Activated naive CD8-positive, alpha-beta T cell treated with anti-CD3 and anti-CD28 coated beads for 36 hours (primary cell): ENCODE results near the gene SLFN13. TPM values are rescaled to one million over a fixed set of nuclear protein-coding genes. Genes with fewer than 3 reads are reported as not detected.

Experiments
- DNase-seq: peaks from one replicate; pipeline ENCODE4 v3.0.0; 2021
- H3K27ac Mint-ChIP-seq: one replicate; pipeline ENCODE4 v1.8.0; 2022; ENCODE audit warnings: mild to moderate bottlenecking, moderate library complexity, mixed read lengths
- H3K27me3 Mint-ChIP-seq: one replicate; pipeline ENCODE4 v1.8.0; 2022; ENCODE audit warnings: mild to moderate bottlenecking, mixed read lengths
- H3K36me3 Mint-ChIP-seq: one replicate; pipeline ENCODE4 v1.8.0; 2021; ENCODE audit warnings: mild to moderate bottlenecking, mixed read lengths
- H3K4me1 Mint-ChIP-seq: one replicate; pipeline ENCODE4 v1.8.0; 2021; ENCODE audit warnings: mixed read lengths
- H3K4me3 Mint-ChIP-seq: one replicate; pipeline ENCODE4 v1.8.0; 2022; ENCODE audit warnings: mild to moderate bottlenecking, moderate library complexity, mixed read lengths
- H3K9me3 Mint-ChIP-seq: one replicate; pipeline ENCODE4 v1.8.0; 2022; ENCODE audit warnings: mixed read lengths
- total RNA-seq, 2 experiments: library from RNA; stranded (reverse); gene quantifications; one replicate each; pipeline ENCODE4 v1.2.3, GENCODE V29; 2021

SLFN13 gene, protein sequence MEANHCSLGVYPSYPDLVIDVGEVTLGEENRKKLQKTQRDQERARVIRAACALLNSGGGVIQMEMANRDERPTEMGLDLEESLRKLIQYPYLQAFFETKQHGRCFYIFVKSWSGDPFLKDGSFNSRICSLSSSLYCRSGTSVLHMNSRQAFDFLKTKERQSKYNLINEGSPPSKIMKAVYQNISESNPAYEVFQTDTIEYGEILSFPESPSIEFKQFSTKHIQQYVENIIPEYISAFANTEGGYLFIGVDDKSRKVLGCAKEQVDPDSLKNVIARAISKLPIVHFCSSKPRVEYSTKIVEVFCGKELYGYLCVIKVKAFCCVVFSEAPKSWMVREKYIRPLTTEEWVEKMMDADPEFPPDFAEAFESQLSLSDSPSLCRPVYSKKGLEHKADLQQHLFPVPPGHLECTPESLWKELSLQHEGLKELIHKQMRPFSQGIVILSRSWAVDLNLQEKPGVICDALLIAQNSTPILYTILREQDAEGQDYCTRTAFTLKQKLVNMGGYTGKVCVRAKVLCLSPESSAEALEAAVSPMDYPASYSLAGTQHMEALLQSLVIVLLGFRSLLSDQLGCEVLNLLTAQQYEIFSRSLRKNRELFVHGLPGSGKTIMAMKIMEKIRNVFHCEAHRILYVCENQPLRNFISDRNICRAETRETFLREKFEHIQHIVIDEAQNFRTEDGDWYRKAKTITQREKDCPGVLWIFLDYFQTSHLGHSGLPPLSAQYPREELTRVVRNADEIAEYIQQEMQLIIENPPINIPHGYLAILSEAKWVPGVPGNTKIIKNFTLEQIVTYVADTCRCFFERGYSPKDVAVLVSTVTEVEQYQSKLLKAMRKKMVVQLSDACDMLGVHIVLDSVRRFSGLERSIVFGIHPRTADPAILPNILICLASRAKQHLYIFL
- 10 to 100 TPM; 22.0 to 22.1 TPM for total RNA-seq

DNA sequence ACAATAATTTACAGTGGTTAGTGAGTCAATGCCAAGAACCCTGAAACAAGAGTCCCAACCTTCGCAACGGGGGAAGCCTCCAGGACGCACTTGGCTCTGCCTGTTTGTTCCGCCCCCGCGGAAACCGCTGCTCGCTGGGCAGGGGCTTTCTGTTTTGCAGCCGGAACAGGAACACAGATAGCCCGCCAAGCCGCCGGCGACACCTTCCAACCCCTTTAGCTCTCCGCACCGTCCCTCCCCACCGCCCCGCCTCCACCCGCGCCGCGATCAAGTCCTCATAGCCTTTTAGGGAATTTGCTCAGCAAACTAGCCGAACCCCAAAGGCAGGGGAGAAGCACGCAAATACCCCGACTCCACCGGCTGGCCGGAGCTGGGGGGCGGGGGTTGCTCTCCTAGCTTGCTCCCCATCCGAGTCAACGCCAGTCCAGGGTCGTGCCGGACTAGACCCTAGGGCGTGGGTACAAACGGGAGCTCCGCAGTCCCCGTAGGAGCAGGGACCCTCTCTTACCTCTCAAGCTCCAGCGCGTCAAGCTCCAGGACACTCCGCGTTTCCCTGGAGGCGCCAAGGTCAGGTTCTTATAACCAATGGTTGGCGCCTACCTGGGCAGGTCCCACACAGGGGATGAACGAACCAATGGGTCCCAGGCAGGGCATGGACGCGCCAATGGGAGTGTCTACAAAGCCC is at the start of gene SLFN13:
Gene SLFN13, minus strand, starts transcription at position 553 of the 685 bp plus-strand sequence. CDS start 3,086 bp downstream, outside the sequence.
- DNase-seq: peak; percentile 96
- Mint-ChIP-seq H3K27me3 (no peaks in the 10 kb centered on the region), H3K4me1 (peaks cover 11% of the 10 kb centered on the region), H3K36me3 (peaks cover 14% of the 10 kb centered on the region), H3K4me3 (peak within 1 kb of the TSS; percentile 61), H3K9me3 (no peaks in the 10 kb centered on the region), H3K27ac (peak within 1 kb of the TSS; percentile 76)

DNA sequence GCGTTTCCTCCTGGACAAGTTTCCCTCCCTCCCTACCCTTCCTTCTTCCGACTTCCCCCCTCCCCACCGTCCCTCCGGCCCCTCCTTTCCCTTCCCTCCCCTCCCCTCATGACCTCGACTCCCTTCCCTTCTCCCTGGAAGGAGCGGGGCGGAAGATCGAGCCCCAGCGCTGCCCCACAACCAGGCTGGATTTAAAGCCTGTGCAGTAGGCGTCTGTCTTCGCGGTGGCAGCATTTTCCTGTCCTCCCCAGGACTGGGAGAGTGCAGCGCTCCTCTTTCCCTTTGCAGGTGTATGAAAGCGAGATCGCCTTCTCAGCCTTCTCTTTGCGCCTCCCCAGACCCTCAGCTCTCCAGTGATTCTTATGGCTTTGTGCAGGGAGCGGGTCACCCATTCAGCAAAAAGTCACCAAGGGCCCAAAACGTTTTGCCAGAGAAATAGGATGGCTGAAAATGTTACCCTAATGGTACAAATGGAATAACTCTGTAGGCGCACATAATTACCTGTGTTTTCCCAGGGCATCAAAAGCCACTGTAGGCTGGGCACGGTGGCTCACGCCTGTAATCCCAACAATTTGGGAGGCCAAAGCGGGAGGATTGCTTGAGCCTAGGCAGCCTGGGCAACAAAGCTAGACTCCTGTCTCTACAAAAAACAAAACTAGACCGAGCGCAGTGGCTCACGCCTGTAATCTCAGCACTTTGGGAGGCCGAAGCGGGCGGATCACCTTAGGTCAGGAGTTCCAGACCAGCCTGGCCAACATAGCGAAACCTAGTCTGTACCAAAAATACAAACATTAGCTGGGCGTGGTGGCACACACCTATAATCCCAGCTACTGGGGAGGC is 48.1 kb upstream of the SLFN13 start:
- H3K4me1 Mint-ChIP-seq: peaks cover 55% of the 10 kb centered on the region
- peaks cover 42% of the 10 kb centered on the region for H3K36me3 Mint-ChIP-seq
- no peak overlapping the region for H3K27ac Mint-ChIP-seq
- H3K9me3 Mint-ChIP-seq: peaks cover under 1% of the 10 kb centered on the region
- H3K4me3 Mint-ChIP-seq: peak overlapping the region; percentile 55
- no peaks in the 10 kb centered on the region for H3K27me3 Mint-ChIP-seq
- DNase-seq: no peak

DNA sequence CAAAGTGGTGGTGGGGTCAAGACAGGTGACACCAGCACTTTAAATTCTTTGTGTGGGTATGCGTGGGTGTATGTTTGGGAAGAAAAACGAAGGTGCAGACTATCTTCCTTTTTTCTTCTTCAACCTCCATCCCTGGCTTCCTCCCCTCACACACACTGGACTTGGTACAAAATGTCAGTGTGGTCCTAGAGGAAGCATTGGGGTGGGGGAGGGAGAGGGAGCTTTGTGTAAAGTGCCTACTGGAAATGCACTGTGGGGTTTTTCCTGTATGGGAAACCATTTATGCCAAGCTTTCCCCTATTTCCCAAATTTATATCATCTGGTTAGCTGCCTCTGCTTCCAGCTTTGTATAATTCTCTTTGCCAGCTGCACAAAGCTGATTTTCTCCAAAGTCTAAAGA is 44.5 kb upstream of the SLFN13 start:
- Mint-ChIP-seq H3K27ac (no peak overlapping the region), H3K4me1 (peaks cover 46% of the 10 kb centered on the region), H3K27me3 (no peaks in the 10 kb centered on the region), H3K36me3 (peaks cover 57% of the 10 kb centered on the region), H3K4me3 (no peak overlapping the region), H3K9me3 (peaks cover 16% of the 10 kb centered on the region)
- DNase-seq: no peak

DNA sequence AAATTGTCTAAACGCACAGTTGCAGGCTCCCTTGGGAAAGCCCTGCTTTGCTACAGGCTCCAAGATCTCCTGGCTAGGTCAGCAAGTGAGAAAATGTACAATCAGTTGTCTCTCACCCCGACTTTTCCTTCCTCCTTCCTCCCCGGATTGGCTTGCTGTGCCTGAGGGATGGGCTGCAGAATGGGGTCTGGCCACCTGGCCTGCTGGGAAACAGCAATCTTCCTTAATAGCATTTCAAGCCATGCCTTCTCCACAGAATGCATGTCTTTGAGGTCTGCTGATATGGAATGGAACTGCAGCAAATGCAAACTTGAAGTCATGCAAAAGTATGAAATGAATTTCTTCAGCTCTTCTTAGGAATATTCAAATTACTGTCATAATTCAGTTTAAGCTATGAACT is 42.9 kb upstream of the SLFN13 start:
- Mint-ChIP-seq H3K27me3 (no peaks in the 10 kb centered on the region), H3K4me3 (no peak overlapping the region), H3K4me1 (peaks cover 48% of the 10 kb centered on the region), H3K9me3 (peaks cover 16% of the 10 kb centered on the region), H3K36me3 (peaks cover 59% of the 10 kb centered on the region), H3K27ac (no peak overlapping the region)
- no peak for DNase-seq

DNA sequence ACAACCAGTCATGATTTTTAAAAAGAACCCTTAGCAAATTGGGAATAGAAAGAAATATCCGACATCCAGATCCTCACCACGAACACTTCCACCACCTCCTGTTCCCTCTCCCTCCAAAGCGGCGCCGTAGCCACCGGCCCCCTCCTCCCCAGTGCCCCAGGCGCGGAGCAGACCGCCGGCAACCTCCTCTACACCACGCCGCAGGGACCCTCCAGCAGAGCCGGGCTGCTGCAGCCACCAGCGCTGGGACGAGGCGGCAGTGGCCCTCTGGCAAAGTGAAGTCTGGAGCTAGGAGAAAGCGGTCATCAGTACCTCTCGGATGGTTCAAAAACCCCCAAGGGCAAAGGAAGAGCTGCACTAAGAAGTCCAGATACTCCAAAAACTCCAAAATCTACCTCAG is 41.4 kb upstream of the SLFN13 start:
- Mint-ChIP-seq H3K27ac (no peak overlapping the region), H3K27me3 (no peaks in the 10 kb centered on the region), H3K4me3 (no peak overlapping the region), H3K36me3 (peaks cover 73% of the 10 kb centered on the region), H3K9me3 (peaks cover 28% of the 10 kb centered on the region), H3K4me1 (peaks cover 46% of the 10 kb centered on the region)
- DNase-seq: no peak

DNA sequence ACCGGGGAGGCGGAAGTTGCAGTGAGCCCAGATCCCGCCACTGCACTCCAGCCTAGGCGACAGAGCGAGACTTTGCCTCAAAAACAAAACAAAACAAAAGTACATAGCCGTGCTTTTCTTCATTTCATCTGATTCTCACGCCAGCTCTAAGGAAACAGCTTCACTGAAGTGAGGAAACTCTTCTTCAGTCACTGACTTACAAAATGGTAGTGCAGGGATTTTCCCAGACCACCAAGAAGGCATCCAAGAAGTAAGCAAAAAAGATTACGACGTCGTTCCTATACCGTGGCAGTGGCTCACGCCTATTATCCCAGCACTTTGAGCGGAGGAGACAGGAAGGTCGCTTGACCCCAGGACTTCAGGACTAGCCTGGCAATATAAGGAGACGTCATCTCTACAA is 40.4 kb upstream of the SLFN13 start:
- Mint-ChIP-seq H3K27me3 (no peaks in the 10 kb centered on the region), H3K4me1 (peaks cover 43% of the 10 kb centered on the region), H3K27ac (peak overlapping the region; percentile 91), H3K36me3 (peaks cover 83% of the 10 kb centered on the region), H3K9me3 (peaks cover 30% of the 10 kb centered on the region), H3K4me3 (no peak overlapping the region)
- no peak for DNase-seq

DNA sequence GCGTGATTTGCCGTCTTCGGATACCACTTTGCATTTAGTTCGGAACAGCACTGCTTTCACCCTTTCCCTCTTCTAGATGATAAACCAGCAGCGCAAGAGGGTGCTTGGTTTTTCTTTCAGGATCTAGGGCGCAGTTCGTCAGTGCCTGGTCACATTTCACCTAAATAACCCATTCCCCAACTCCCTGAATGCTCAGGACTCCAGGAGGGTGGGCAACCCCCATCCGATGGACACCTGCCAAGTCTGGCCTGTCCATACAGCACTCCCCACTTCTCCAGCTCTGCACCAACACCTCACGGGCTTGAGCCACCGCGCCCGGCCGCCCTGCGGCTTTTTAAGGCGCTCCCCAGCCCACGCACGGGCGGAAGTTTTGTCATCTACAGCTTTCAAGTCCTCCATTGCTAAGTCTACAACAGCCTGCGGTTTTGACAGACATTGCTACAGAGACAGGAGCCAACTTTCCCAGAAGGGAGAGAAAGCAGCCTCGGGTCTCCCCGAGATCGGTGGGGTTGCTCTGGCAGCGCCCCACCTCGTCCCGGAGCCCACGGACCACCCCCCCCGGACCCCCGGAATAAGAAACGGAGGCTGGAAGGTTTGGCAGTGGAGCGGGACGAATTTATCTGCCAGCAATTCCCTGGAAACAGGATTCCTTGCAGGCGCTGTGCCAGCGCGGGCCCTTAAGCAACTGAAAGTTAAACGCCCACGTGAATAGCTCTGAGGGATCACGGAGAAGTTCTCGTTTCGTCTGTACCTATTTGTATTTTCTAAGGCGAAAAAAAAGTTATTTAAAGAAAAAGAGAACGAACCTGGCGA is 38.6 kb upstream of the SLFN13 start:
- Mint-ChIP-seq H3K9me3 (peaks cover 39% of the 10 kb centered on the region), H3K36me3 (peaks cover 85% of the 10 kb centered on the region), H3K4me3 (peak overlapping the region; percentile 78), H3K27ac (peak overlapping the region; percentile 91), H3K4me1 (peaks cover 29% of the 10 kb centered on the region), H3K27me3 (no peaks in the 10 kb centered on the region)
- DNase-seq: peak; percentile 87

DNA sequence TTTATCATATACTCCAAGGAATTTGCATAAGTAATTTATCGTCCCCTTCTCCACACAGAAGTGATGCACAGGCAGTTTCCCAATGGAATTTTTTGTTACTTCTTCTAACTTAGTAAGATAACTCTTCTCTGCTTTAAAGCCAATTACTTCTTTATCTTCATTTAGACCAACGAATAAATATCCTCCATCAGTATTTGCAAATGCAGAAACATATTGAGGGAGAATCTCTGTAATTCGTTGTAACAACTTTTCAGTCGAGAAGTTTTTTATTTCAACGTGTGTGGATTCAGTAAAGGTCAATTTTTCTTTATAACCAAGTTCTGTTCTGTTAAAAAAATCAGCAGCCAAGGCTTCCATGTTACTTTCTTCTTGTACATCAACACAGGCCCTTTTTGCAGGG is 30.7 kb upstream of the SLFN13 start:
- Mint-ChIP-seq H3K27me3 (no peaks in the 10 kb centered on the region), H3K4me3 (no peak overlapping the region), H3K27ac (no peak overlapping the region), H3K9me3 (peaks cover 38% of the 10 kb centered on the region), H3K36me3 (peaks cover 89% of the 10 kb centered on the region), H3K4me1 (peaks cover 18% of the 10 kb centered on the region)
- no peak for DNase-seq

DNA sequence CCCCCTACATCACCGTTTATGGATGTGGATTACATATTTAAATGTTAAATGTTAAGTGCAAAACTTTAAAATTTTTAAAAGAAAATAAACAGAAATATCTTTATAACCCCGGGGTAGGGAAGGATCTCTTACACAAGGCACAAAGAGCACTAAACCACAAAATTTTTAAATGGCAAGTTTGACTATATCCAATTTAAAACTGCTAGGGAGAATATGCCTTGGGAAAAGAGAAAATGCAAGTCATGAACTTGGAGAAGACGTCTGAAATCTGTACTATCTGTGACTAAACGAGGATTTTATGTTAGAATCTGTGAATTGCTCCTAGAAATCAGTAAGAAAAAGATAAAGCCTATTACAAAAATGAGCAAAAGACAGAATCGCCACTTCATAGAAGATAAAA is 28.7 kb upstream of the SLFN13 start:
- DNase-seq: no peak
- peaks cover 88% of the 10 kb centered on the region for H3K36me3 Mint-ChIP-seq
- H3K4me1 Mint-ChIP-seq: peaks cover 18% of the 10 kb centered on the region
- H3K27me3 Mint-ChIP-seq: no peaks in the 10 kb centered on the region
- H3K9me3 Mint-ChIP-seq: peaks cover 35% of the 10 kb centered on the region
- no peak overlapping the region for H3K27ac Mint-ChIP-seq
- H3K4me3 Mint-ChIP-seq: no peak overlapping the region

DNA sequence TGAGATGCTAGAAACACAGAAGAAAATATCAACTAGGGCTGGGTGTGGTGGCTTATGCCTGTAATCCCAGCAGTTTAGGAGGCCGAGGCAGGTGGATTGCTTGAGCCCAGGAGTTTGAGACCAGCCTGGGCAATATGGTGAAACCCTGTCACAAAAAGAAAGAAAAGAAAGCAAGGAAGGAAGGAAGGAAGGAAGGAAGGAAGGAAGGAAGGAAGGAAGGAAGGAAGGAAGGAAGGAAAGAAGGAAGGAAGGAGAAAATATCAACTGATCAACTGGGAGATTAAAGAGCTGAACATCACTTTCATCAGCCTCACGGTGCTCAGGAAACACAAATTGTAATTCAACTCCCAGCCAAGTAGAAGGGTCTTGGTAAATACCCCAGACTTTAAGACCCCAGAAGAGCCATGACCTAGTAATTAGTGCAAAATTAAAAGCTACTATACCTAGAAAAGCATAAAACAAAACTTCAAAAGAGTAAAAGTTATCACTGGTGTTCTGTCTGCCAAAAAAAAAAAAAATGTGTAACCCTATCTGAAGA is 27.8 kb upstream of the SLFN13 start:
- peaks cover 42% of the 10 kb centered on the region for H3K9me3 Mint-ChIP-seq
- no peaks in the 10 kb centered on the region for H3K27me3 Mint-ChIP-seq
- H3K36me3 Mint-ChIP-seq: peaks cover 85% of the 10 kb centered on the region
- H3K4me3 Mint-ChIP-seq: no peak overlapping the region
- no peak for DNase-seq
- no peak overlapping the region for H3K27ac Mint-ChIP-seq
- peaks cover 23% of the 10 kb centered on the region for H3K4me1 Mint-ChIP-seq

DNA sequence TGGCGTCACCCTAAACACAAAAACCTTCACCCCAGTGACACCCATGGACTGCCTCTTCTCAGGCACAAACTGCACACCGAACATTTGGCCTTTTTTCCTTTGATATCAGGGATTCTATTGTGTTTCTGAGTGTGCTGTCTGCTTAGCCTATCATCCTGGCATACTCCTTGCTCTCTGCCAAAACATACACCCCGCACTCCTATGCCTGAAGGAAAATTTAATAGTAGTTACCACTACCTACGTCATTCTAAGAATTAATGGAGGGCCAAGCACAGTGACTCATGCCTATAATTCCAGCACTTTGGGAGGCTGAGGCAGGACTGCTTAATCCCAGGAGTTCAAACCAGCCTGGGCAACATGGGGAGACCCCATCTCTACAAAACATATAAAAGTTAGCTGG is 19.9 kb upstream of the SLFN13 start:
- peaks cover 22% of the 10 kb centered on the region for H3K9me3 Mint-ChIP-seq
- no peak overlapping the region for H3K27ac Mint-ChIP-seq
- H3K36me3 Mint-ChIP-seq: peaks cover 42% of the 10 kb centered on the region
- H3K4me1 Mint-ChIP-seq: peaks cover 22% of the 10 kb centered on the region
- no peaks in the 10 kb centered on the region for H3K27me3 Mint-ChIP-seq
- H3K4me3 Mint-ChIP-seq: no peak overlapping the region
- no peak for DNase-seq

DNA sequence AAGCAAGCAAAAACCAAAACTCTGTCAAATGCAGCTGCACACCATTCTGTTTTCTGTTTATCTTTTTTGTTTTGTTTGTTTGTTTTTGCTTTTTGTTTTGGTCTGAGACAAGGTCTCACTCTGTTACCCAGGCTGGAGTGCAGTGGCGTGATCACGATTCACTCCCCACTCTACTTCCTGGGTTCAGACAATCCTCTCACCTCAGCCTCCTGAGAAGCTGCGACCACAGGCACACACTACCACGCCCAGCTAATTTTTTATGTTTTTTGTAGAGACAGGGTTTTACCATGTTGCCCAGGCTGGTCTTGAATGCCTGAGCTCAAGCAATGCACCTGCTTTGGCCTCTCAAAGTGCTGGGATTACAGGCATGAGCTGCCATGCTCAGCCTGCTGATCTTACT is 19.3 kb upstream of the SLFN13 start:
- Mint-ChIP-seq H3K27ac (no peak overlapping the region), H3K4me3 (no peak overlapping the region), H3K36me3 (peaks cover 35% of the 10 kb centered on the region), H3K27me3 (no peaks in the 10 kb centered on the region), H3K4me1 (peaks cover 22% of the 10 kb centered on the region), H3K9me3 (peaks cover 17% of the 10 kb centered on the region)
- no peak for DNase-seq

DNA sequence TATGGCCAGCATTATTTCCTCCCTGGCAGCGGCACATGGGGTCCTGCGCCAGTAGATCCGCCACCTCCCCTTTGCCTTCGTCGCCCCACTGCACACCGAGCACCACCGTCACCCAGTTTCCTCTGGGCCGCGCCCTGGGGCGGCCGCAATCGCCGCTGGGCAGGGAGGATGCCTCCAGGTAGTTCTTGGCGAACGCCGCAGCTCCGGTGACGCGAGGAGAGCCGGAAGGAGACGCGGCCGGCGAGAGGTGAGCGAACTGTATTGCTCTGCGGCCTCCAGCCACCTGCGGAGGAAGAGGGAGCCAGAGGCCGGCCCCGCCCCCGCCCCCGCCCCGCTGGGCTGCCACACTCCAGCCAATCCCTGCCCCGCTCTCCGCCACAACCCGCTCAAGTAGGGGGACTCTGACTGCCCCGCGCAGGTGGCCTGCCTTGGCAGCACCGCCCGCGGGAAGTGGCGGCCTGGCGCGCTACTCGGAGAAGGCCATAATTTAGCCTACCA is 11.8 kb upstream of the SLFN13 start:
- Mint-ChIP-seq H3K4me3 (peak overlapping the region; percentile 70), H3K9me3 (peaks cover 23% of the 10 kb centered on the region), H3K4me1 (peaks cover 10% of the 10 kb centered on the region), H3K36me3 (peaks cover 29% of the 10 kb centered on the region), H3K27me3 (no peaks in the 10 kb centered on the region), H3K27ac (peak overlapping the region; percentile 62)
- DNase-seq: peak; percentile 58
